NT2/D1 (cell line): ENCODE data around the gene PAPOLA.

Experiments
- SUZ12 ChIP-seq: IDR thresholded peaks from 2 replicates; pipeline ENCODE4 v1.6.1; 2011; ENCODE audit not compliant: insufficient read length, insufficient read depth; ENCODE audit errors: extremely low read depth
- YY1 ChIP-seq: IDR thresholded peaks from 2 replicates; pipeline ENCODE4 v1.6.1; 2011; ENCODE audit not compliant: insufficient read length, insufficient read depth
- ZNF274 ChIP-seq: IDR thresholded peaks from 2 replicates; pipeline ENCODE4 v1.6.1; 2011; ENCODE audit warnings: mild to moderate bottlenecking, low read depth, low read length

- no peak for TF ChIP-seq ZNF274
- TF ChIP-seq SUZ12, result no peak
- no peak for TF ChIP-seq YY1
These were observed 13.5 kb downstream of the PAPOLA start for GRCh38 chr14:96515731-96516130.
